ENCODE measurements around the gene PHKB.
"Not testable (repeated sequence)": the region's sequence is repeated elsewhere in the genome, so short reads cannot be mapped to it uniquely, and the experiment has no call there.

GRCh38 chr16:47541135-47541534, 80.0 kb downstream of the PHKB start:
- not testable (repeated sequence) for TF ChIP-seq CTCF (conservative IDR thresholded peaks at IDR 0.05); EZH2 (IDR thresholded peaks at IDR 0.05; ENCODE audit: low read depth)

All from PC-9 (cell line).